Mucosa of descending colon (tissue), 3 donors: ENCODE measurements around the gene EIPR1. TPM values are rescaled to one million over a fixed set of nuclear protein-coding genes. Genes with fewer than 3 reads are reported as not detected.
"Not testable (repeated sequence)": the region's sequence is repeated elsewhere in the genome, so short reads cannot be mapped to it uniquely, and the experiment has no call there.

Experiments
- ATAC-seq: fragments of 200-7000 bp; cut with Tn5 transposase; one replicate; pipeline ENCODE4 v1.9.1; 2020; ENCODE audit warnings: mild to moderate bottlenecking, moderate library complexity
- DNase-seq, 3 donors: peaks; one replicate each; pipeline ENCODE4 v3.0.0-alpha.2; 2020
- H3K36me3 ChIP-seq: fragments of 200-600 bp; one replicate; pipeline ENCODE4 v1.8.0; 2021; ENCODE audit warnings: low read depth, mild to moderate bottlenecking
- H3K4me1 ChIP-seq: fragments of 200-600 bp; one replicate; pipeline ENCODE4 v1.8.0; 2021; ENCODE audit warnings: low read depth, mild to moderate bottlenecking
- H3K4me3 ChIP-seq: fragments of 200-600 bp; one replicate; pipeline ENCODE4 v1.8.0; 2021; ENCODE audit warnings: mild to moderate bottlenecking
- H3K9me3 ChIP-seq: fragments of 200-600 bp; one replicate; pipeline ENCODE4 v1.8.0; 2021; ENCODE audit warnings: mild to moderate bottlenecking
- CTCF ChIP-seq: fragments of 200-600 bp; IDR thresholded peaks from one replicate; pipeline ENCODE4 v1.8.0; 2022; ENCODE audit warnings: antibody characterized with exemption, mild to moderate bottlenecking
- intact Hi-C, 2 donors: fragments of 100-400 bp; cut with DNase I in 1 of 2; cut with micrococcal nuclease in 1 of 2; formaldehyde crosslinking; loops; one replicate each; pipeline versions ENCODE4 v1.11.0 to v1.11.1; 2022; cut with DNase I, micrococcal nuclease
- total RNA-seq, 3 donors: library from RNA; stranded (reverse); fragmentation: NEBNext Ultra II Directional in 2 of 3; extraction: Animal tissue kit (Norgen Biotek cat#: 25700) in 2 of 3; gene quantifications; one replicate each; pipeline versions ENCODE4 v1.2.1 to v1.2.4, GENCODE V29; 2021 to 2023
- donor health status: DM: no; HTN: no; CAD: no; lungs with moderate emphysema.
- donor health status: DM: no; HTN: no; CAD: no.
- donor health status: DM: no; HTN: yes; CAD: no.

EIPR1 gene
- total RNA-seq, 3 donors from 2014 or later: 15.9 to 27.1 (median 25.0) TPM

GRCh38 chr2:3288470-3289170, 89.0 kb downstream of the EIPR1 start:
- intact Hi-C loops: no loop called here
- DNase-seq (no peak), ATAC-seq (no peak)
- Histone ChIP-seq H3K9me3 (no peaks in the 10 kb centered on the region), H3K36me3 (no peaks in the 10 kb centered on the region), H3K4me3 (no peak overlapping the region), H3K4me1 (no peaks in the 10 kb centered on the region)
- no peak for TF ChIP-seq CTCF

GRCh38 chr2:3287896-3288295, 89.7 kb downstream of the EIPR1 start:
- Histone ChIP-seq H3K4me3 (no peak overlapping the region), H3K9me3 (no peaks in the 10 kb centered on the region), H3K4me1 (no peaks in the 10 kb centered on the region), H3K36me3 (no peaks in the 10 kb centered on the region)
- intact Hi-C loops: no loop called here
- ATAC-seq: no peak
- DNase-seq: no peak
- TF ChIP-seq CTCF: no peak

- H3K4me1 ChIP-seq: not testable (repeated sequence)
Measured at GRCh38 chr2:3286646-3287036, 91.0 kb downstream of the EIPR1 start.

GRCh38 chr2:3285901-3286645, 91.5 kb downstream of the EIPR1 start:
- intact Hi-C loops: no loop called here
- Histone ChIP-seq H3K4me3 (no peak overlapping the region), H3K4me1 (no peaks in the 10 kb centered on the region), H3K9me3 (no peaks in the 10 kb centered on the region), H3K36me3 (no peaks in the 10 kb centered on the region)
- ATAC-seq (no peak), DNase-seq (no peak)
- no peak for TF ChIP-seq CTCF

More at GRCh38 chr2:3286646-3287036, 91.0 kb downstream of the EIPR1 start:
- ATAC-seq, H3K36me3 ChIP-seq, H3K9me3 ChIP-seq, H3K4me3 ChIP-seq, DNase-seq, intact Hi-C loops: not testable (repeated sequence)

GRCh38 chr2:3284657-3285630, 92.7 kb downstream of the EIPR1 start:
- intact Hi-C loops: no loop called here
- Histone ChIP-seq H3K4me1 (no peaks in the 10 kb centered on the region), H3K9me3 (no peaks in the 10 kb centered on the region), H3K4me3 (no peak overlapping the region), H3K36me3 (no peaks in the 10 kb centered on the region)
- DNase-seq (no peak), ATAC-seq (no peak)
- TF ChIP-seq CTCF: no peak

- H3K4me3 ChIP-seq, ATAC-seq, intact Hi-C loops, H3K9me3 ChIP-seq, H3K4me1 ChIP-seq, H3K36me3 ChIP-seq, DNase-seq: not testable (repeated sequence)
Measured at GRCh38 chr2:3283876-3284656, 93.6 kb downstream of the EIPR1 start.
